HTR-8/SVneo (cell line): ENCODE data around the gene GNG12.

Source experiments
- DNase-seq: peaks from one replicate; pipeline ENCODE4 v3.0.0; 2011; ENCODE audit warnings: low spot score, mixed read lengths; ENCODE audit not compliant: insufficient read length
- FAIRE-seq: peaks from 2 replicates; lab custom pipeline; 2011; peaks lifted over from hg19 to GRCh38; lab: Jason Lieb, UNC

GNG12 gene

GRCh38 chr1:67789551-67789950 lies 43.7 kb downstream of the GNG12 start:
- no peak for DNase-seq
- FAIRE-seq, result no peak

- DNase-seq (no peak), FAIRE-seq (no peak)
Measured at GRCh38 chr1:67788904-67789303, 44.4 kb downstream of the GNG12 start.

GRCh38 chr1:67788238-67788790 lies 45.0 kb downstream of the GNG12 start:
- DNase-seq, result no peak
- no peak for FAIRE-seq

DNA sequence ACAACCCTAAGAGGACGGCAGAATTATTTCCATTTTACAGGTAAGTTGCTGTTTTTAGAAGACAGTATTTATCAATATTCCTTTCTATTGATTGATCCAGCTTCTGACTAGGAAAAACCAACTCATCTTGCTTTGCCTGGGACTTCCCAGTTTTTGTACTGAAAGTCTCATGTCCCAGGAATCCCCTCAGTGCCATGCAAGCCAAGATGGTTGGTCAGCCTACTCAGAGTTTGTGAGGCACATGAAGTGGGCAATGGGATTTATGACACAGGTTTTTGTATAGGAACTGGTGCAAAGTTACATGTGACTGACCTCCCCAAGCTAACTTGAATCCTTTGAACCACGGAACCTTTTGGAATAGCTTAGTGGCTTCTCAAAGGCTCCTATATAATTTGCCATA lies 45.5 kb downstream of the GNG12 start:
- no peak for FAIRE-seq
- no peak for DNase-seq

- DNase-seq (no peak), FAIRE-seq (no peak)
Measured at GRCh38 chr1:67785847-67786753, 47.2 kb downstream of the GNG12 start.

DNA sequence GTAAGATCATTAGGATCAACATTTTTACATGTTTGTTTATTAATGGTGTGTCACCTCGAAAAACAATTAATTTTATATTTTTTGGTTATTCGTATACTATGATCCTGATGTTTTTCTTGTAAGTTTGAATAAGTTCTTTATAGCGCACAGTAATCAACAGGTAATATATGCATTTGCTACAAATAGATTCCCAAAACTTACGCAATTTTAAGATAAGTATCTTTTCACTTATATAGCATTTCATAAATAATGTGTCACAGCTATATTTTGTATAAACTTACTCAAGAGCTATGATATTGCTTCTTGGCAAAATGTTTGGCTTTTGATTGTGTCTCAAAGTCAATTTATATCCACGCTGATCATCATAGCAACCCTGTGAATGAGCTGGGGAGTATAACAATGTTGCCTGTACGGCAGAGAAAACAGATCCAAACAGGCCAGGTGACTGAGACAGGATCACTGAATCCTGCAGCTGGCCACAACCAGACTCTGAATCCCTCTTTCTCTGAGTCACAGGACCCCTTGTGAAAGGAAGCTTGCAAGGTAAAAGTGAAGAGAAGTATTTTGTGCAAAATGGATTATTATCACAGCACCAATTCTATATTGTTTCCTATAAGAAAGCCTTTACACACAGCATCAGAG lies 48.6 kb downstream of the GNG12 start:
- DNase-seq (no peak), FAIRE-seq (no peak)

- no peak for FAIRE-seq
- no peak for DNase-seq
Measured at GRCh38 chr1:67780637-67781036, 52.6 kb downstream of the GNG12 start.

- FAIRE-seq (no peak), DNase-seq (no peak)
Measured at GRCh38 chr1:67777440-67777839, 55.8 kb downstream of the GNG12 start.

DNA sequence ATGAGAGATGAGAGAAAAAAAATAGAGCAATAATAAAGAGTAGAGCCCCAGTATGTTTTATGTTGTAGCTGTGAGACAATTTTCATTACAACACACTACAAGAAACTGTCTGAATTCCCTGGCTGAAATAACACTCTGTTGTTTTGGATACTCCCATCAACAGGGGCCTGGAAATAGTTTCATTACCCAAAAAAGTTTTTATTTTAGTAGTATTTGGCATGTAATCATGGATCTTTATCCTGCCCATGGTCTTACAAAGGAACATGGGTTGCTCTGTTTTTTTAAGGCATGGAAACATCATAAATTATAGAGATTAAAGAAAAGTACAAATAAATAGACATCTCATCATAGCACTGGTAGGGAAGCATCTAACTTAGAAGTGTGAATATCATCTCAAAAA lies 56.3 kb downstream of the GNG12 start:
- FAIRE-seq (no peak), DNase-seq (no peak)

DNA sequence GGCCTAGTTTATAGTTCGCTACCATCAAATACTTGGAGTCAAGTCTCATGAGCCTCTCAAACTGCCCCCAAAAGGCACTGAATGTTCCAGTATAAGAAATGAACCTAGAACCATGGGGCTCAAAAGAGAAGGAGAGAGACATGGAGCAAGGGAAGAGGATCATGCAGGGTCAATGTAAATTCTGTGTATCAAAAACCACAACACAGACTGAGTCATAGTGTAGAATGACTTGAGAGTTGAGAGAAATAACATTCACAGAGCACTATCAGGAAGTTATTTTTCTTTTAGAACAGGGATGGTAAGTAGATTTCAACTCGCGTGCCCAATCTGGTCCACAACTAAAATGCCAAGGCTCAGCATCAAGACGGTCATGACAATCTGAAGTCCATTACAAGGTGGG lies 59.8 kb downstream of the GNG12 start:
- FAIRE-seq (no peak), DNase-seq (no peak)

DNA sequence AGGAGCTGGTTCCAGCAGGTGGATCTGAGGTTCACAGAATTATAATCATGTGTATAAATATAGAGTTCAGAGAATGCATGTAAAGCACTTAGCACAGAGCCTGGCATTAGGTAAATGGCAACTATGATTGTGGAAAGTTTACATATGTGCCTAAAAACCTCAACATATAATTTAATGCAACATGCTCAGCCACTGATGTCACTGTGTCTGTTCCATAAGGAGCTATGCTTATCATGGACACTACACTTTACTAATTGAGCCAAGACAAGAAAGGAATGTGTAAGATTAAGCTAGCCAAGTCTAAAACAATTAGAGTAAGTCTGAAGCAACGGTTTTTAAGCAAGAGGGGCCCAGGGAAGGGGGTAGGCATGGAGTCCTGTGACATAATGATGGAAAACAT lies 61.5 kb downstream of the GNG12 start:
- FAIRE-seq (no peak), DNase-seq (no peak)

DNA sequence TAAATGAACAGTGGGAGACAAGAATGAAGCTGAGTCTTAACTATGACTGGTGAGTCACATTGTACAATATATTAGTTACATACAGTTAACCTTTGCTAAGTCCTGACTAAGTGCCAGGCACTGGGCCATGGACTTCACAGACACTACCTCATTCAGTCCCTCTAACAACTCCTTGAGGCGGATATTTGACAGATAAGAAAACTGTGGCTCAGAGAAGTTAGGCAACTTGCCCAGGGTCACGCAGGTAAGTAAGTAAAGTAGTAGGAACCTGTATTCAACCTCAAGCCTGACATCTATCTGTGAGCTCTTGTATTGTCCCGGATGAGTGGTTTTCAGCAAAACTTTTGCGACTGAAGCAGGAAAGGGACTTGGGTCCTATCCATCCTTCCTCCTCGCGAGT lies 62.1 kb downstream of the GNG12 start:
- FAIRE-seq (no peak), DNase-seq (no peak)

- FAIRE-seq, result no peak
- DNase-seq, result no peak
Measured at GRCh38 chr1:67769633-67770256, 63.5 kb downstream of the GNG12 start.

- no peak for FAIRE-seq
Measured at GRCh38 chr1:67768480-67768879, 64.8 kb downstream of the GNG12 start.

GRCh38 chr1:67767103-67767782 lies 66.0 kb downstream of the GNG12 start:
- no peak for FAIRE-seq
- DNase-seq, result no peak

More at GRCh38 chr1:67768480-67768879, 64.8 kb downstream of the GNG12 start:
- no peak for DNase-seq

DNA sequence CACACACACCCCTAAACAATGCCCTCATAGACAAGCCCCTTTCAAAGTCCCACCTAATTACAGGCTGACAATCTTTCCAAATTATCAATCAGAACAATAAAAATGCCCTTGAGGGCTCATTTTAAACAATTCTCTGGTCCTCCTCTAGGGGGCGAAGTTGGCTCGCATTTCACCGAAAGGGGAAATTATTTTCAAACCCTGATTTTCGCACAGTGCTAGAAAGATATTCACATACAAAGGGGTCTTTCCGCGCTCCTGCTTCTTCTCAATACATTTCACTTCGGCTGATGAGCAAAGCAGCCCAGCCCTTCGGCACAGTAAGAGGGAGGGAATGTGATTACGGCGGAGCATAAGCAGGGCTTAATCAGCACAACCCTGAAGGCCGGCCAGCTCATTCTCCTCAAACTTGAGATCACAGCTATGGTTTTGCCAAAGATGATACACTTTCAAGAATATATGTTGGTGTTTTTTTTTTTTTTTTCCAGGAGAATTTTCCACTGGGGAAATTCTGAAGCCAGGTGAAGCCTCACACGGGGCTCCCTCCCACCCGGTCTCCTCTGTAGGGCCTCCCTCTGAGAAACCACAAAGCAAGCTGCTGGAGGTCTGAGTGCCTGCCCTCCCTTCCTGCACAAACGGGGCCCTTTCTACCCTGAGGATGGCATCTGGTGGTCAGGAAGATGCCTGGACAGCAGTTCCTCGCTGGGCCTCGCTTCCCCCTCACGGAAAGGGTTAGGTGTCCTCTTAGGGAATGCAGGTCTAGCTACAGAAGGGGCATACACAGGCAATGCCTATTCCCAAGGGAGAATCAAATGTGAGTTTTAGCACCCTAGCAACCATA lies 66.9 kb downstream of the GNG12 start:
- peak; percentile 26 for DNase-seq
- FAIRE-seq, result no peak

DNA sequence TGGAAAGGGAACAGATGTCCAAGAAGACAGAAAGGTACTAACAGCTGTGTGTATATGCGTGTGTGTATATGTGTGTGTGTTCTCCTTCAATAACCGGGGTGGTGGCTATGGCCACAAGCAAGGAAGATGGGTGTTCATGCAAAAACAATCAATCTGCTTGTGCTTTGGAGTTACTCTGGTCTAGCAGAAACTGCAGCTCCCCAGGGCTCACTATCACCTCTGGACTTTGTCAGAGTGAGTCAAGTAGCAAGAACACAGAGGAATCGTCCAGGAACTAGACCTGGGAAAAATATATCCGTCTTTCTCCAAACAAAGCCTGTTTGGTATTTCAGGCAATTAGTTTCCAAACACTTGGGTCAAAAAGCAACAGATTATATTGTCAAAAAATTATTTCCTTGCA lies 68.6 kb downstream of the GNG12 start:
- DNase-seq (no peak), FAIRE-seq (no peak)

GRCh38 chr1:67761730-67762129 lies 71.5 kb downstream of the GNG12 start:
- no peak for DNase-seq
- FAIRE-seq, result no peak

- no peak for FAIRE-seq
- DNase-seq, result no peak
Measured at GRCh38 chr1:67761091-67761490, 72.2 kb downstream of the GNG12 start.
